ENCODE measurements around the gene WNK2.

Gene WNK2

GRCh38 chr9:93218671-93219420 is 34.9 kb downstream of the WNK2 start:
- no peak for DNase-seq (ENCODE audit: low read depth in 2 of 2)

DNA sequence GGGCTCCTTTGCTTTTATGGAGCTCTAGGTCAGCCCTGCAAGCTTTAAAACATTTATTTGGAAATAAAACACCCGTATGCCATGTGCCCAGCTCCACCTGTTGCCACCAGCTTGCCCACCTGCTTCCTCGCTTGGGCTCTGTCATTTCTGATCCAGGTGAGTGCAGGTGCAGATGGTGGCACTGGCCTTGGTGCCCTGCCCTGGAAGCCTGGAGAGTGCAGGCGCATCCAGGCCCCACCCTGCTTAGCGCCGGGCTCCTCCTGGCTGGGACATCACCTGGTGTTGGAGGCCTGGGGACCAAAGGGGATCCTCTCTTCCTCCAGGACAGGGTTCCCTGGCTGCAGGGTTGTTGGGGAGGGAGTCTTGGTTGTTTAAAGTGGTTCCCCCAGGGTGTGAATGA is 35.8 kb downstream of the WNK2 start:
- DNase-seq (ENCODE audit: low read depth in 2 of 2): no peak

- no peak for DNase-seq (ENCODE audit: low read depth in 2 of 2)
Observed at GRCh38 chr9:93220627-93221026, 36.7 kb downstream of the WNK2 start.

DNA sequence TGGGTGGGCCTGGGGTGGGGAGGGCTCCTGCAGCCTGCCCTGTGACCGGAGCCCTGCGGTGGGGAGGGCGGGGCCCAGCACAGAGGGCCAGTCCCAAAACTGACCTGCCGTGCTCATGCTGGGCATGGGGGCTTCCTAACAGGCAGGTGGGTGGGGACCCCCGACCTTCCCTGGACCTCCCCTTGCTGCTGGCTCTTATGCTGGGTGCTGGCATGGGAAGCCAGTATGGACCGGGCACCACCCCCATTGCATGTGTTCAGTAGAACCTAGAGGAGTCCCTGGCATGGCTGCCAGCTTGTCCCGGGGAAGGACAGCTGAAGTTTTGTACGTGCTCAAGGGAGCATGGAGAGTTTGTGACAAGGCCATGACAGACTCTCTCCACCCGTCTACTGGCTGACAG is 37.1 kb downstream of the WNK2 start:
- DNase-seq (ENCODE audit: low read depth in 2 of 2): no peak

DNA sequence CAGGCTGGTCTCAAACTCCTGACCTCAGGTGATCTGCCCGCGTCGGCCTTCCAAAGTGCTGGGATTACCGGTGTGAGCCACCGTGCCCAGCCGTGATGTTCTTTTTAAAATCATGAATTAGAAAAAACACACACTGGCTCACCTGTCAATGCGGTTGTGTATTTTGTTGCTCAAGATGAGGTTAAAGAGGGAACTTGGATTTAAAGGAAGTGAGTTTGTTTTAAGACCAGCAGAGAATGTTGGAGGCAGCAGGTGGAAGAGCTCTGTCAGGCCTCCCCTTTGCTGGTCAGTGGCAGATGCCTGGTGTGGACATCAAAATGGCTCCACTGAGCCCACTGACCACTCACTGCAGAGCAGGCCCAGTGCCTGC is 38.9 kb downstream of the WNK2 start:
- no peak for DNase-seq (ENCODE audit: low read depth in 2 of 2)

DNA sequence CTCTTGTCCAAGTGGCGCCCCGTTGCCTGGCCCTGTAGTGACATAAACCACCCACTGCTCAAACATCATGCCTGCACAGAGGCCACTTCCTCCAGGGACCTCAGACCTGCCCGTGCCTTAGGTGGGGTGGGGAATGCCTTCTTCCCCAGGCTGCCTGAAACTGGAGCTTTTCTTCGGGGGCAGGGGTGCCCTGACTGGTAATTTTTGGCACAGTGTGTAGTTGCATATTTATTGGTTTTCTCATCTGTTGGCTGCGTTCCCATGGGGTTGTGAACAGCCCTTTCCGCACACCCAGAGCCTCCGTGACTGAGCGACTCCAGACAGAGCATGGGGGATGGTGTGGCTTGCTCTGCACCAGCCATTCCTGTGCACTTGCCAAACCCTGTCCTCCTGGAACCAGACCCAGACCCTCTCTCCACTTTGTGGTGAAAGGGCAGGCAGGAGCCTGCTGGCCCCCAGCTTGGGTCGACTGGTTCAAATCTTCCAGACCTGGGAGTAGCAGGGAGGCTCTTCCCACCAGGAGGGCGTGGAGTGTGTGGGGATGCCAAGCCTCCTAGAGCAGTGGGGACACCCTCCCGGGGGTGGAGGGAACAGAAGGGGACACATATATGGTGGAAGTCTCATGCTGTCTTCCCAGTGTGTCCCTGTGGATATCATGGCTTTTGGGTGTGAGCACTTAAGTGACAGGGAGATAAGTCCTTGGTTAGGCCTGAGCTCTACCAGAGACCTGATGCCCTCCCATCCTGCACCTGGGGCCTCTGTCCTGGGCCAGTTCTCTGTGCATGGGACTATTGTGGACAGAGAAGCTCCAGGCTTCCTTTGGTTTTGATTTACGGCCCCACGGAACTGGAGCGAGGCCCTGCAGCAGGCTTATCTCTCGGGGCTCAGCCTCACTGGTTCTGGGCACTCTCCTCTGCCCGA is 39.6 kb downstream of the WNK2 start:
- no peak for DNase-seq (ENCODE audit: low read depth in 2 of 2)

DNA sequence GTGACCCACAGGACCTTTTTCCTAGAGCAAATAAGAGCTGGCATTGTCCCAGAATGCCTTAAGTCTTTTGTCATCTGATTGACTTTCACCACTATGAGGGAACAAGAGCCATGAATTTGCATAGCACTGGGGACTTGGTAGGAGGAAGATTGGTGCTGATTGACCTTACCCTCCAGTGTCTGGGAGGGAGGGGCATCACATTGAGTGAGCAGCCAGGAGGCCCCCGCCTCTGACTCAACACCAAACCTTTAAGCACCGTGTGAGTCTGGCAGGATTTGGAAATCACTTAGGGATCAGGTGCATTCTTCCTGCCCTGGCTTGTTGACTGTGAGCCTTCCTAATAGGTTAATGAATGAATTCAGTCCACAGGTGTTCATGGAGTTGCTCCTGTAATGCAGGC is 40.7 kb downstream of the WNK2 start:
- DNase-seq (ENCODE audit: low read depth in 2 of 2): no peak

GRCh38 chr9:93225417-93225816 is 41.5 kb downstream of the WNK2 start:
- no peak for DNase-seq (ENCODE audit: low read depth in 2 of 2)

- DNase-seq (ENCODE audit: low read depth in 2 of 2): no peak
Observed at GRCh38 chr9:93225892-93226291, 42.0 kb downstream of the WNK2 start.

DNA sequence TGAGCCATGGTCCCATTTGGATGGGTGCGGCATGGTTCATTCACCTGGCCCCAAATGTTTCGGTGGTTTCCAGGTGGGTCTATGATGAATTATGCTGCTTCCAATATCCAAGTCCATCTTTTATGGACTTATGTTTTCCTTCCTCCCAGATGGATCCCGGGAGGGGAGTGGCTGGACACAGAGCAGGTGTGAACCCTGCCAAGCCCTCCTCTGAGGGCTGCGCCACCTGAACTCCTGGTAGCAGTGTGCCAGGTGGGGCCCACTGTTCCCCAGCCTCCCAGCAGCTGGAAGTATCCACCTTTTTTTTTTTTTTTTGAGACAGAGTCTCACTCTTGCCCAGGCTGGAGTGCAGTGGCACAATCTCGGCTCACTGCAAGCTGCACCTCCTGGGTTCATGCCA is 42.9 kb downstream of the WNK2 start:
- no peak for DNase-seq (ENCODE audit: low read depth in 2 of 2)

- DNase-seq (ENCODE audit: low read depth in 2 of 2): no peak
Observed at GRCh38 chr9:93228030-93228429, 44.1 kb downstream of the WNK2 start.

GRCh38 chr9:93228453-93228852 is 44.5 kb downstream of the WNK2 start:
- DNase-seq (ENCODE audit: low read depth in 2 of 2): no peak

GRCh38 chr9:93229636-93230035 is 45.7 kb downstream of the WNK2 start:
- no peak for DNase-seq (ENCODE audit: low read depth in 2 of 2)

DNA sequence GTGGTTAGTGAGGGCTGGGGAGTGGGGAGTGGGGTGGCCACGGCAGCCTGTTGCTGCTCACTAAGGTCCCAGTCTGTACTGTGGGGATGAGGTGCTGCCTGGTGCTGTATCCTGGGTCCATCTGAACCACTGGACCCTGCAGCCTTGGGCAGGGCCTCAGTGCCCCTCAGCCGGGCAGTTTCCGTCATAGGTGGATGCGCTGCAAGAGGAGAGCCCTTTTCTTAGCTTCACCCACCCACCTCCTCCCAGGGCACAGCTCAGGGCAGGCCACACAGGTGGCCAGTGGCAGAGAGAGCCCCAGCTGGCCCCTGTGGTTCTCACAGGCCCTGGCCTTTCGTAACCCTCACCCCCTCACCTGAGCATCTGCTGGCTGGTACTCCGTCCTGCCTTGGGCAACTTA is 46.2 kb downstream of the WNK2 start:
- DNase-seq (ENCODE audit: low read depth in 2 of 2): no peak

DNA sequence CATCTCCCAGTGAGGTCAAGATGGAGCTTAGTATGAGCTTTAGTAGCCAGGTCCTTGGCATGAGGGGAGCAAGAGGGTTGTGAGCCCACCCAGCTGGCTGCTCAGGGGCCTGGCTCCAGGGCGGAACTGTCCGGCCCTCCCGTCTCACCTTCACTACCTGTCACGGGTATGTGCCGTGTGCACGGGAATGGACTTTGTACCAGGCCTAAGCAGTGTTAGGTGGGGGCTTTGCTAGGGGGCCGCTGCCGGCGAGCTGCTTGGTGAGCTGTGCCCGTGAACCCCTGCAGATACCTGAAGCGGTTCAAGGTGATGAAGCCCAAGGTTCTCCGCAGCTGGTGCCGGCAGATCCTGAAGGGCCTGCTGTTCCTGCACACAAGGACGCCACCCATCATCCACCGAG is 46.7 kb downstream of the WNK2 start:
- no peak for DNase-seq (ENCODE audit: low read depth in 2 of 2)

DNA sequence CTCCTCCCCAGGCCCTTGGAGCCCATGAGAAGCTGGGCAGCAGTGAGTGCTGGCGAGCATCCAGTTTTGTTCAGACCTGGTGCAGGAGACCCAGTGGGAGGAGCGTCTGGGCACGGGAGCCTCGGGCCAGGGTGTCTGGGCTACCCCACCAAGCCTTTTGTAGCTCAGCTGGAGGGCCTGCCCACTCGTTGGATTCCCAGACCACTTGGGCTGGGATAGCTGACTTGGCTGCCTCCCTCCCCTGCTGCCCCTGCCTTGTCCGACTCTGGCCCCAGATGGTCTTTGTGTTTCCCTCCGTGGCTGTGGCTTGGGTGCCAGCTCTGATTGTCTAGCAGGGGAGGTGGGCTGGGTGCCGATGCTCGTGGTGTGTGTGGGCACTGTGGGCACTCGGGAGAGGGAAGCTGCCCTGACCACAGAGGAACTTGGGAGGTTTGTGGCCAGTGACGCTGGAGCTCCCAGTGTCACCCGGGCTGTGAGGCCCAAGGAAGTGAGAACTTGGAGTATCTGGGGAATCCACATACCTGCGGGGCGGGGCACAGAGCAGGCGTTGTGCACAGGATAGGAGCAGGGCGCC is 47.3 kb downstream of the WNK2 start:
- DNase-seq (ENCODE audit: low read depth in 2 of 2): no peak

DNA sequence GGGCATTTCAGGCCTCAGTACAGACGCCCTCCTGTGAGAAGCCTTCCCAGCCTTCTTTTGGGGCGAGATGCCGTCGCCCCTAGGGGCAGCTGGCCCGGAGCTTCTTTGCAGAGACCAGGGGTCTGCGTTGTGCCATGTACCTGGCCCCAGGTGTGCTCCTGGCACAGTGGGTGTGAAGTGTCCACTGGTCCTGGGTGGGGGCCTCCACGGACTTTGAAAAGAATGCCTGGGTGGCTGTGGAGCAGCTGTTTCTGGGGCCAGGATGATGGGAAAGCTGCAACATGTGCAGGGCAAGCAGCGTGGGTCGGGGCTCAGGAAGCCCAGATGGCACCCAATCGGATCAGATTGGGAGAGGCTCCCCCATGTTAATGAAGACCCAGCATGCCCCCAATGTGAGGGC is 47.8 kb downstream of the WNK2 start:
- DNase-seq (ENCODE audit: low read depth in 2 of 2): no peak

- no peak for DNase-seq (ENCODE audit: low read depth in 2 of 2)
Observed at GRCh38 chr9:93232388-93232960, 48.5 kb downstream of the WNK2 start.

- DNase-seq (ENCODE audit: low read depth in 2 of 2): no peak
Observed at GRCh38 chr9:93233033-93233432, 49.1 kb downstream of the WNK2 start.

DNA sequence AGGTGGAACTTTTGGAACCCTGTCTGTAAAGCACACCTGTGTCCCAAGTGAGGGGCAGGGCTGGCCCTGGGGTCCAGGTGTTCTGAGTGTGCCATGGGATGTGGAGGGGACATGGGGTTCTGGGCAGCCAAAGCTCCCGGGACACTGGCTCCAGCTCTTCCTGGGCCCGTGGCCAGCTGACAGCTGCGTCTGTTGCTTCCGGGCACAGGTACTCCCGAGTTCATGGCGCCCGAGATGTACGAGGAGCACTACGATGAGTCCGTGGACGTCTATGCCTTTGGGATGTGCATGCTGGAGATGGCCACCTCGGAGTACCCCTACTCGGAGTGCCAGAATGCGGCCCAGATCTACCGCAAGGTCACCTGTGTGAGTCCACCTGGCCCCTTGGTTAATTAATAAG is 50.7 kb downstream of the WNK2 start:
- DNase-seq (ENCODE audit: low read depth in 2 of 2): no peak

- no peak for DNase-seq (ENCODE audit: low read depth in 2 of 2)
Observed at GRCh38 chr9:93235300-93235960, 51.5 kb downstream of the WNK2 start.

Measured in activated CD4-positive, alpha-beta T cell treated with anti-CD3 and anti-CD28 coated beads for 24 hours (primary cell).